GM06990 (cell line): ENCODE measurements around the gene FKBP1A.

Experiments used
- DNase-seq: peaks from one replicate; pipeline ENCODE4 v3.0.0-alpha.2; 2011; ENCODE audit not compliant: insufficient read length; ENCODE audit errors: extremely low read depth
- H3K27me3 ChIP-seq: replicated peaks from 2 replicates; pipeline ENCODE4 v1.6.0; 2011; ENCODE audit warnings: low read length; ENCODE audit not compliant: control insufficient read depth, insufficient read depth
- H3K36me3 ChIP-seq: 2 replicates; pipeline ENCODE4 v1.5.1; 2011; ENCODE audit warnings: low read length; ENCODE audit not compliant: control insufficient read depth, insufficient read depth
- H3K4me3 ChIP-seq: replicated peaks from 2 replicates; pipeline ENCODE4 v1.5.1; 2011; ENCODE audit warnings: low read depth, mild to moderate bottlenecking, control low read depth, low read length
- CTCF ChIP-seq: IDR thresholded peaks from 2 replicates; pipeline ENCODE4 v1.5.1; 2011; ENCODE audit warnings: low read length, control low read depth, mild to moderate bottlenecking, inconsistent platforms; ENCODE audit not compliant: insufficient read depth, poor library complexity, severe bottlenecking

FKBP1A gene

DNA sequence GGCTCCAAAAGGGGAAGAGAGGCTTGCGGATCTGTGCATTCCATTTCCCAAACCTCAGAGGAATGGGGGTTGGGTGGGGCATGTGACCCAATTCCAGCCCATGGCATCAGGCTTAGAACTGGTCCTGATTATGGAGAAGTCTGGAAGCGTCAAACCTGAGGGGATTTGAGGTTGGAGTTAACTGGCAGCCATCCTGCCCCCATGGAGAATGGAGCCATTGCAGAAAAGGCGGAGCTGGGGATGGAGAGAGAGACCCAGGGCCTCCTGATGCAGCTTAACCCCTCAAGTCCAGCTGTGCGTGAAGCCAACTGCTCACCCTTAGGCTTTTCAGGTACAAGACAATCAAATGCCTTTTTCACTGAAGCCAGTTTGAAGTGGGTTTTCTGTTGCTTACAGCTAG lies 54.1 kb downstream of the FKBP1A start:
- DNase-seq, result no peak
- Histone ChIP-seq H3K4me3 (no peak overlapping the region), H3K36me3 (peaks cover 7% of the 10 kb centered on the region), H3K27me3 (no peaks in the 10 kb centered on the region)
- TF ChIP-seq CTCF, result no peak

DNA sequence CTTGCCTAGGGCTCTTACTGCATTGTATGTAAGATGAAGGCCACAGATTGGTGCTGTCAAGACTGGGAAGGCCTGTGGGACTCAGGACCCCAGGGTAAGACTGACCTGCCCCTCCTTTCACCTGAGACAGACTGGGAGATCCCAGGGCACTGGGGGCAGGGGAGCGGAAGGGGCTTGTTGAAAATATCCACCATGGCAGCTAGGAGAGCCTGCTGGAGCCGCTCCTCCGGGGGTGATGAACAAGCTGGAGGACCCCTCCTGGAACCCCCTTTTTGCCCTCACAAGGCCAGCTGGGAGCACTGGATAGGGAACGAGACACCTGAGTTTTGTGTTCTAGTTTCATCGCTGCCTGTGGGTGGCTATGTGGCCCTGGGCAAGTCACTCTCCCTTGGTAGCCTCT lies 54.8 kb downstream of the FKBP1A start:
- no peak for TF ChIP-seq CTCF
- Histone ChIP-seq H3K4me3 (no peak overlapping the region), H3K36me3 (peaks cover 7% of the 10 kb centered on the region), H3K27me3 (no peaks in the 10 kb centered on the region)
- DNase-seq, result no peak

DNA sequence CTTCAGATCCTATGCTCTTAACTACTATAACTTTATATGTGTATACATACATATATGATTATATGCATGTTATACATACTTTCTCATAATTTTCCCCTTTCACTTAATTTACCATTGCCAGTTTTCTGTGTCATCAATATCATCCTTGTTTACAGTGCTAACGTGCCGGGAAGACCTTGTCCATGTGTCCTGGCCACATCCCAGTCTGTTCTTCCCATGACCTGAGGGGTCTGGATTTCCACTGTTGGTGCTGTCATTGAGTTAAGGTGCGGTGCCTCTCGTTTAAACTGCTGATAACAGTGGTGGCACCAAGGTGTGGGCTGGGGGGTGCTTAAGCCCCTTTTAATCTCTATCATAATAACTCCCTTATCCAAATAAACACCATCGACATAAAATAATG lies 55.4 kb downstream of the FKBP1A start:
- TF ChIP-seq CTCF, result no peak
- Histone ChIP-seq H3K27me3 (no peaks in the 10 kb centered on the region), H3K36me3 (peaks cover 11% of the 10 kb centered on the region), H3K4me3 (no peak overlapping the region)
- DNase-seq, result no peak

GRCh38 chr20:1336699-1337367 lies 56.0 kb downstream of the FKBP1A start:
- no peak for DNase-seq
- Histone ChIP-seq H3K36me3 (peaks cover 11% of the 10 kb centered on the region), H3K27me3 (no peaks in the 10 kb centered on the region), H3K4me3 (no peak overlapping the region)
- TF ChIP-seq CTCF, result no peak

GRCh38 chr20:1335961-1336698 lies 56.7 kb downstream of the FKBP1A start:
- Histone ChIP-seq H3K36me3 (peaks cover 8% of the 10 kb centered on the region), H3K4me3 (no peak overlapping the region), H3K27me3 (no peaks in the 10 kb centered on the region)
- no peak for DNase-seq
- TF ChIP-seq CTCF, result no peak
